HL-60 (cell line): Measurements from ENCODE around the gene RAI1.

Experiments
- CTCF ChIP-seq: IDR thresholded peaks from one replicate; pipeline ENCODE4 v1.5.1; 2011; ENCODE audit warnings: low read length, control low read depth, inconsistent platforms; ENCODE audit not compliant: insufficient read depth
- POLR2AphosphoS5 ChIP-seq: IDR thresholded peaks from 2 replicates; pipeline ENCODE4 v1.6.1; 2012; ENCODE audit warnings: low read depth
- REST ChIP-seq: IDR thresholded peaks from 2 replicates; pipeline ENCODE4 v1.6.1; 2012; ENCODE audit warnings: low read depth; ENCODE audit not compliant: insufficient replicate concordance
- SPI1 ChIP-seq: IDR thresholded peaks from 2 replicates; pipeline ENCODE4 v1.6.1; 2012; ENCODE audit warnings: low read depth, mild to moderate bottlenecking, borderline replicate concordance

- TF ChIP-seq CTCF (no peak), POLR2AphosphoS5 (no peak), SPI1 (no peak), REST (no peak)
Observed at GRCh38 chr17:17679243-17679642, 2.0 kb upstream of the RAI1 start.
